GM19452 (cell line): ENCODE results near the gene RAB35.

Experiments
- ATAC-seq: cut with Tn5 transposase; IDR thresholded peaks from one replicate; pipeline ENCODE4 v1.9.1; 2021; ENCODE audit not compliant: unreplicated experiment

The RAB35 gene

GRCh38 chr12:120109570-120110267 lies 6.8 kb downstream of the RAB35 start:
- ATAC-seq, result no peak

GRCh38 chr12:120106151-120106550 lies 10.4 kb downstream of the RAB35 start:
- no peak for ATAC-seq

DNA sequence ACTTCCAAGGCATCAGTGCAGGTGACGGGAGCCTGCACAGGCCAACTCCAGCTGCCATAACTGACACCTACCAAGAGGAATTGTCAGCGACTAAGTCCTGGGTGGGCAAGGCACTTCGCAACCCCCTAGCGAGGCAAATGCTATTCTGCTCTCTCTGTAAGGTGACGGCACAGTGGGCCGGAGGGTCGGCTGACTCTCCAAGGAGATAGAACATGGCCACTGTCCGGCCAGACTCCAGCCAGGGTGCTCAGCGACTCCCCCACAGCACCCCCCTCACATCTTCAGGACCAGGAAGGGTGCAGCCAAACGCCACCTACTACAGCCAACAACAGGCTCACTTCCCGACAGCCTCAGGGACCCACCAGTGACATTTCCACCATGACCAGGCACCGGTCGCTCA lies 13.2 kb downstream of the RAB35 start:
- no peak for ATAC-seq

DNA sequence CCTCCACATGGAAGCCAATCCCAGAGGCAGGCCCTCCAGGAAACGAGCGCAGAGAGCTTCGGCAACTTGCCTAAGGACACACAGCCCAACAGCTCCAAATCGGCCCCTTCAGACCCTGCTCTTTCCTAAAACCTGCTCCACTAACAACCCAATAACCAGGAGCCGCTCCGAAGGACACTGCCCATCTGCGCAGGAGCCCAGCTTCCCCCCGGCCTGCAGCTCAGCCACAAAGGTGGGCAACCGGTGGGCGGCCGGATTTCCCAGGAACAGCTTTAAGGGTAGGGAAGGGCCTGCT lies 13.6 kb downstream of the RAB35 start:
- no peak for ATAC-seq

- no peak for ATAC-seq
Measured at GRCh38 chr12:120102189-120103043, 14.1 kb downstream of the RAB35 start.

- no peak for ATAC-seq
Measured at GRCh38 chr12:120101617-120102016, 14.9 kb downstream of the RAB35 start.

DNA sequence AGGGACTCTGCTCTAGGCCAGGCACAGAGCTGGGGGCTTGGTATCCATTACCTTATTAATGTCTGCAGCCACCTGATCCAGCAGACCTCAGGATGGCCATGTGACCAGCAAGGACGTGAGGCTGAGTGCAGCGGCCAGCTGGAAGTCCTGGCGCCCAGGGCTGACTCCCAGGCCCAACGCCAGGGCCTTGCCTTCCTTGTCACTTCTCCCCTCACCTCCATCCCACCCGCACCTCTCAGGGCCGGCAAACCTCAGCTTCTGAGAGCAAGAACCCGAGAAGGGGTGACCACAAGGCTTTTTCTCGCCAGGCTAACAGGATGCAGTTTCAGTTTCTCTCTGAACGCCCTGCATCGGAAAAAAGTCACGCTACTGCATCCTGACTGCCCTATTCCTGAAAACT lies 15.4 kb downstream of the RAB35 start:
- no peak for ATAC-seq

DNA sequence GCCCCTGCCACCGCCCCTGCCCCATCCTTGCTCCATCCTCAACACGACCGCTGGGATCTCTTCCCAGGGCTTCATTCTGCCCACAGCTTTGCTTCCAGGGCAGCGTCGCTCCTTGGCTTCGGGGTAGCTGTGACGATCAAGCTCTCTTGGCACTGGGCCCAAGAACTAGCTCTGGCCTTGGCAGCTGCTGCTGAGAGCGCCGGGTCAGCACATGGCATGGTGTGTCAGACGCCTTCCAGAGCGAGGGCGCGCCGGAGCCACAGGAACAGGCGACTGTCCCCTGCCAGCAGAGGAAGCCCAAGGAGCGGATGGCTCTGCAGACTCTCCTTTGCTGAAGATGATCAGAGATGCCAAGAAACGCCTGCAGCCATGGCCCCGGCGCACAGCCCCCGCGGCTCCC lies 15.9 kb downstream of the RAB35 start:
- no peak for ATAC-seq

GRCh38 chr12:120099738-120100137 lies 16.8 kb downstream of the RAB35 start:
- ATAC-seq, result no peak

DNA sequence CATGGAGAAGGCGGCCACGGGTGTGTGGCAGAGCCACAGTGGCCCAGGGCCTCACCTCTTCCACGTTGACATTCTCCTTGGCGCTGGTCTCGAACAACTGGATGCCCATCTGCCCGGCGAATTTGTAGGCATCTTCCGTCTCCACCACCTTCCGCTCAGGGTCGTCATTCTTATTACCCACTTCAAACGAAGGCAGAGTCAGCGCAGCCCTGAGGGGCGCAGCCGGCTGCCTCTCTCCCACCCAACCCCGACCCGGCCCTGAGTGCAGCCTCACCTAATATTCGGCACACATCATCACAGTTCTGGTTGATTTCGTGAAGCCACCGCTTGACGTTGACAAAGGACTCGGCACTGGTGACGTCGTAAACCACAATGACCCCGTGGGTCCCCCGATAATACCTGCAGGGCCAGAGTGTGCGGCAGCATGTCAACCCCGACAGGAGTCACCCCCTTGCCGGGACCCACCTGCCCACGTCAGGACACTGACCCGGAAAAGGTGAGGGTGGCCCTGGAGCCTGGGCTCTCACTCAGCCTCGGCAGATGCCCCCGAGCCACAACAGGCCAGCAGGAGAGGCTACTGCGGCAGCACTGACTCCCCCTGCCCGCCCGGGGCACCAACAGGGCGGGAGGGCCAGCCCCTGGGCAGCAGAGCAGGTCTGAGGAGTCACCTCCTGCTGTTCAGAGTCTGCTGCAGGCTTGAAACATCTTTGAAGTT lies 17.6 kb downstream of the RAB35 start:
- no peak for ATAC-seq

- no peak for ATAC-seq
Measured at GRCh38 chr12:120096671-120097202, 19.8 kb downstream of the RAB35 start.

- ATAC-seq, result no peak
Measured at GRCh38 chr12:120095736-120096135, 20.8 kb downstream of the RAB35 start.

GRCh38 chr12:120095331-120095730 lies 21.2 kb downstream of the RAB35 start:
- ATAC-seq, result no peak

DNA sequence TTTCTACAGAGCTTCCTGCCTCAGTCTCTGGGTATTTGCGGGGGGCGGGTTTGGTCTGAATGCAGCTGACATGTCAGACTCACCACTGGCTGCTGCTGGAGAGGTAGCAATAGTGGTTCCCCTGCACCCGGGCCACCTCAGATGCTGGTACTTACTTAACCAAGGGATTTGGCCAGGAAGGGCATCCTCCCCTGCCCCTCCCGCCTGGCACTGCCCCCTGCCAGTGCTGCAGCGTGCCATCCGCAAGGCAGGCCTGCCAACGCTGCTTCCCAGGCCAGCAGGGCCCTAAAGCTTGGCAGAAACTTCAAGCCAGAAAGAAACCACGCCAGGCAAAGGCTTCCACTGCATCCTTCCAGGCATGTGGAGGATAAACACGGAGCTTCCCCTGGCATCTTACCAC lies 22.1 kb downstream of the RAB35 start:
- ATAC-seq, result no peak

- no peak for ATAC-seq
Measured at GRCh38 chr12:120093592-120094355, 22.8 kb downstream of the RAB35 start.

DNA sequence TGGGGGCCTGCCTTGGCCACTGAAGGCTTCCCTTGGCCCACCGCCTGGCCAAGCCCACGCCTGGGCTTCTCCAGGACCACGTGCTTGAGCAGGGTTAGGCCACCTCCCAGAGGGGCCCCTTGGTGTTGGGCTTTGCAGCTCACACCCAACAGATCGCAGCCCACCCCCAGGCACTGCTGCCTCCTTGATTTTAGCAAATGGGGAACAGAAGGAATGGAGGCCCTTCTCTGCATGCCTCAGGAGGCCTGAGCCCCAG lies 23.3 kb downstream of the RAB35 start:
- no peak for ATAC-seq

DNA sequence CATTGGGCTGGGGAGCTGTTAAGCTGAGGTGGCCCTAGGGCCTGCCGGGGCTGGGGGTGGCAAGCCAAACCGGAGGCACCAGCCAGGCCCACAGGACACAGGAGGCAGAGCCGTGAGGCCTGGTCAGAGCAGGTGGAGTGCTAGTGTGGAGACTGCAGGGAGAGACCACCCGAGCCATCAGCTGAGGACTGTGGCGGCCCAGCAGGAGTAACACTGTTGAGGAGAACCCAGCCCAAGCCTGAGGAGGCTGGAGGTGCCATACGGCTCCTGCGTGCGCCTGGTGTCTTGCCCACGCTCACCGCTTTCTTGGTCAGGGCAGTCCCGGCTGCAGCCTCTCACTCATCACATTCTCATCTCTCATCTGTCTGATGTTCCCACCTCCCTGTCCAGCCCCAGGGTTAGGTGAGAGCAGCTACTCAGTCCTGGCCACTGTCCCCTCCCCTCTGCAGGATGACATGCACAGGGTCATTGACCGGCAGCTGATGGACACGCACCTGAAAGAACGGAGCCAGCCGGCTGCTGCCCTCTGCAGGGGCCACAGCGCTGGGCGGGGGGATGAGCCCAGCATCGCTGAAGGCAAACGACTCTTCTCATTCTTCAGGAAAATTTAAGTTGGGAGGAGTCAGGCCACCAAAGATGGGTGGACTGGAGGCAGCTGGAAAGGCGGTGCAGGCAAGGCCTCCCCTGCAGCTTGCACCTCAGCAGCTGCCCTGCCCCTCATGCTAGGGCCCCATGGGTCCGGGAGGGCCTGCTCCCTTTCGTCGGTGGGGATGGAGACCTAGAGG lies 23.8 kb downstream of the RAB35 start:
- no peak for ATAC-seq

- no peak for ATAC-seq
Measured at GRCh38 chr12:120091371-120092090, 25.0 kb downstream of the RAB35 start.

GRCh38 chr12:120090626-120091295 lies 25.8 kb downstream of the RAB35 start:
- ATAC-seq, result no peak
